ENCODE results near the gene CSK.

The CSK gene

GRCh38 chr15:74844319-74845207 is 62.7 kb downstream of the CSK start:
- no peak for DNase-seq

GRCh38 chr15:74845208-74845568 is 63.3 kb downstream of the CSK start:
- DNase-seq, result no peak

- DNase-seq, result no peak
Measured at GRCh38 chr15:74845581-74845980, 63.7 kb downstream of the CSK start.

- DNase-seq, result no peak
Measured at GRCh38 chr15:74847432-74847831, 65.6 kb downstream of the CSK start.

- no peak for DNase-seq
Measured at GRCh38 chr15:74850393-74850792, 68.5 kb downstream of the CSK start.

- no peak for DNase-seq
Measured at GRCh38 chr15:74851960-74852359, 70.1 kb downstream of the CSK start.

All from midbrain (tissue), 1 donor.